Loucy (cell line): Measurements from ENCODE around the gene CSPG5.

Source experiments
- CTCF ChIP-seq: fragments of 200-600 bp; sonication (generic); conservative IDR thresholded peaks from 2 replicates; pipeline ENCODE4 v1.5.1; 2014; ENCODE audit warnings: mild to moderate bottlenecking, antibody characterized with exemption, low read length
- EZH2phosphoT487 ChIP-seq: fragments of 200-600 bp; IDR thresholded peaks from 2 replicates; pipeline ENCODE4 v1.6.1; 2018; ENCODE audit warnings: antibody characterized with exemption, mild to moderate bottlenecking, moderate library complexity, borderline replicate concordance

GRCh38 chr3:47565734-47566550, 12.7 kb downstream of the CSPG5 start:
- TF ChIP-seq CTCF (no peak), EZH2phosphoT487 (no peak)
